ENCODE measurements around the gene SNX20. TPM values are rescaled to one million over a fixed set of nuclear protein-coding genes. Genes with fewer than 3 reads are reported as not detected.

Gene SNX20
- total and polyA plus RNA-seq, 2 experiments from 2014 or later = not detected

GRCh38 chr16:50717091-50717490, 36.0 kb upstream of the SNX20 start:
- Histone ChIP-seq H3K27ac (ENCODE audit: low read depth) (no peak overlapping the region), H3K9me2 (ENCODE audit: insufficient read depth) (no peaks in the 10 kb centered on the region), H3K4me1 (ENCODE audit: insufficient read depth) (no peaks in the 10 kb centered on the region; the same call in 1 of the 2 replicates), H3K4me2 (no peak overlapping the region), H4K20me1 (replicated peaks; ENCODE audit: insufficient read depth) (no peaks in the 10 kb centered on the region), H3F3A (replicated peaks; ENCODE audit: low read depth) (no peaks in the 10 kb centered on the region), H2AFZ (no peak overlapping the region), H3K4me3 (no peak overlapping the region), H3K79me2 (replicated peaks; ENCODE audit: insufficient read depth) (no peaks in the 10 kb centered on the region), H3K27me3 (ENCODE audit: insufficient read depth) (no peaks in the 10 kb centered on the region), H3K36me3 (ENCODE audit: insufficient read depth) (no peaks in the 10 kb centered on the region)
- Mint-ChIP-seq H3K4me1 (peaks cover 15% of the 10 kb centered on the region), H3K9me3 (no peaks in the 10 kb centered on the region), H3K4me3 (no peak overlapping the region), H3K27ac (no peak overlapping the region), H3K36me3 (ENCODE audit: low read depth) (no peaks in the 10 kb centered on the region), H3K27me3 (ENCODE audit: insufficient read depth, low read depth, poor library complexity) (peaks cover 8% of the 10 kb centered on the region)
- ATAC-seq (no peak), DNase-seq (ENCODE audit: low spot score) (no peak)
- TF ChIP-seq EZH2 (IDR thresholded peaks at IDR 0.05; ENCODE audit: low read depth, unreplicated experiment) (no peak), REST (IDR thresholded peaks at IDR 0.05; ENCODE audit: unreplicated experiment) (no peak), CREB1 (CRISPR knock-in tag; IDR thresholded peaks at IDR 0.05; ENCODE audit: low read depth) (no peak), CTCF (conservative IDR thresholded peaks at IDR 0.05; ENCODE audit: low read depth in 2 of 2) (no peak), ZNF331 (CRISPR knock-in tag; IDR thresholded peaks at IDR 0.05; ENCODE audit: low read depth) (no peak), POLR2AphosphoS5 (IDR thresholded peaks at IDR 0.05; ENCODE audit: low read depth) (no peak), ETS1 (IDR thresholded peaks at IDR 0.05) (no peak), JUNB (IDR thresholded peaks at IDR 0.05; ENCODE audit: unreplicated experiment) (no peak), ZNF462 (CRISPR knock-in tag; IDR thresholded peaks at IDR 0.05) (no peak)

Data from GM23338 (cell line).